ENCODE measurements around the gene ZNF467. TPM values are rescaled to one million over a fixed set of nuclear protein-coding genes. Genes with fewer than 3 reads are reported as not detected.

ZNF467 gene
- total RNA-seq, 1 experiment from 2014 or later: 11.3 TPM

GRCh38 chr7:149723082-149723767 is 50.2 kb downstream of the ZNF467 start (continued):
- TF ChIP-seq REST (IDR thresholded peaks at IDR 0.05; ENCODE audit: low read depth) (no peak), ATF3 (IDR thresholded peaks at IDR 0.05) (no peak)

GRCh38 chr7:149722356-149722957 is 50.9 kb downstream of the ZNF467 start:
- ChIA-PET RAD21 (ENCODE audit: low non-redundant PET in 1 of 2, low total read pairs in 2 of 2, uncharacterized antibody in 2 of 2, unreplicated experiment in 2 of 2) (no interaction called here), POLR2A (no interaction called here), CTCF (no interaction called here)
- Histone ChIP-seq H2AFZ (ENCODE audit: low read depth, low read length, poor library complexity, severe bottlenecking) (no peak overlapping the region), H3K4me2 (ENCODE audit: low read length) (no peak overlapping the region), H3K4me3 (replicated peaks in 1 of 2; ENCODE audit: low read depth in 1 of 2, low read length in 2 of 2) (no peak overlapping the region), H4K20me1 (ENCODE audit: insufficient read depth) (no peaks in the 10 kb centered on the region), H3K4me1 (ENCODE audit: control insufficient read depth in 1 of 2, insufficient read depth in 2 of 2, low read length in 2 of 2) (peaks cover 4 to 17% of the 10 kb centered on the region in 2 experiments; a peak in 3 of 4 replicates), H3K9ac (ENCODE audit: low read length) (no peak overlapping the region), H3K27me3 (ENCODE audit: insufficient read depth, low read length) (no peaks in the 10 kb centered on the region), H3K9me3 (ENCODE audit: control insufficient read depth in 1 of 2, insufficient read depth in 1 of 2, low read depth in 1 of 2, low read length in 2 of 2) (no peaks in the 10 kb centered on the region), H3K27ac (ENCODE audit: low read depth, low read length) (no peak overlapping the region), H3K79me2 (ENCODE audit: insufficient read depth, low read length) (no peaks in the 10 kb centered on the region), H3K36me3 (ENCODE audit: control insufficient read depth in 1 of 2, insufficient read depth in 2 of 2, low read length in 2 of 2) (no peaks in the 10 kb centered on the region), H3K9me2 (ENCODE audit: insufficient read depth) (no peaks in the 10 kb centered on the region)
- DNase-seq (ENCODE audit: low read depth, low spot score) (no peak), ATAC-seq (no peak)
- no TSS peak for BruUV-seq (replicated peaks)
- intact Hi-C loops (cut with micrococcal nuclease): no loop called here
- TF ChIP-seq MAX (IDR thresholded peaks at IDR 0.05): no peak
- TF ChIP-seq YY1 (IDR thresholded peaks at IDR 0.05; ENCODE audit: extremely low read depth, insufficient replicate concordance, low read depth, low read length): no peak
- TF ChIP-seq FOSL1 (IDR thresholded peaks at IDR 0.05; ENCODE audit: low read depth): no peak
- no peak for TF ChIP-seq POLR2A (IDR thresholded peaks at IDR 0.05; ENCODE audit: borderline replicate concordance, extremely low read depth, insufficient read depth, insufficient read length)
- TF ChIP-seq ATF3 (IDR thresholded peaks at IDR 0.05): no peak
- TF ChIP-seq ELF1 (IDR thresholded peaks at IDR 0.05; ENCODE audit: borderline replicate concordance, low read depth): no peak
- no peak for TF ChIP-seq ZNF274 (IDR thresholded peaks at IDR 0.05; ENCODE audit: low read depth, low read length)
- no peak for TF ChIP-seq JUND (IDR thresholded peaks at IDR 0.05)
- TF ChIP-seq CEBPB (IDR thresholded peaks at IDR 0.05; ENCODE audit: low read depth): no peak
- TF ChIP-seq CTCF (IDR thresholded peaks at IDR 0.05 in 2 of 3, conservative IDR thresholded peaks at IDR 0.05 in 1 of 3; ENCODE audit: borderline replicate concordance in 1 of 3, insufficient read depth in 1 of 3, low read depth in 2 of 3, low read length in 2 of 3): no peak
- no peak for TF ChIP-seq SRF (IDR thresholded peaks at IDR 0.05; ENCODE audit: low read depth)
- no peak for TF ChIP-seq SIN3A (IDR thresholded peaks at IDR 0.05; ENCODE audit: low read depth)
- no peak for TF ChIP-seq RAD21 (IDR thresholded peaks at IDR 0.05; ENCODE audit: low read depth)
- TF ChIP-seq POLR2AphosphoS5 (IDR thresholded peaks at IDR 0.05; ENCODE audit: low read depth, low read length): no peak
- no peak for TF ChIP-seq ZFX (IDR thresholded peaks at IDR 0.05)
- no peak for TF ChIP-seq EZH2 (IDR thresholded peaks at IDR 0.05)
- TF ChIP-seq EGR1 (IDR thresholded peaks at IDR 0.05; ENCODE audit: low read depth): no peak
- TF ChIP-seq SP1 (IDR thresholded peaks at IDR 0.05; ENCODE audit: low read depth): no peak

Measured in HCT116 (cell line).